OCI-LY1 (cell line): Measurements from ENCODE around the gene CCDC8.
A peak's percentile ranks its signal among the peaks of the same experiment; 100 is the strongest.

ENCODE experiments used
- CTCF ChIP-seq: fragments of 200-600 bp; sonication (generic), shearing (Covaris generic); IDR thresholded peaks from 2 replicates; pipeline ENCODE4 v1.5.1; 2017; ENCODE audit warnings: mild to moderate bottlenecking, antibody characterized with exemption, low read length, moderate library complexity, mixed read lengths
- EZH2 ChIP-seq: fragments of 200-600 bp; sonication (generic), shearing (Covaris generic); IDR thresholded peaks from 2 replicates; pipeline ENCODE4 v1.8.0; 2017; ENCODE audit warnings: borderline replicate concordance, mixed run types, mild to moderate bottlenecking, antibody characterized with exemption, low read length, moderate library complexity, mixed read lengths

GRCh38 chr19:46372901-46373490, 40.4 kb downstream of the CCDC8 start:
- TF ChIP-seq CTCF (peak; percentile 16; the same call in 1 of the 2 replicates), EZH2 (no peak)
